ENCODE results near the gene PTPN23.

DNA sequence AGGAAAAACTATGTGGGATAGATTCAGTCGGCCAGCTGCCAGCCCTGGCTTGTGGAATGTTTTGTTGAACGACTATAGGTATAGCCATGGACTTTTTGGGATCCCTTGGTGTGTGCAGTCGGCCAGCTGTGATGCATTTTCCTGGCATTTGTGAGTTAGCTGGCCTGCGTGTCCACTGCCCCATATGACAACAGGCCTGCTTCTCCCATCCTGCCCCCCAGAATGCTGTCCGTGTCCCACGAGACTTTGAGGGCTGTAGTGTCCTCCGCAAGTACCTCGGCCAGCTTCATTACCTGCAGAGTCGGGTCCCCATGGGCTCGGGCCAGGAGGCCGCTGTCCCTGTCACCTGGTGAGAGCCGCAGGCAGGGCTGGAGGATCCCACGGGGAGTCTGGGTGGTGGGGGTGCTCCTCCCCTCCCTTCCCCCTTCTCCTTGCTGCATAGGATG is 23.6 kb downstream of the PTPN23 start:
- no peak for TF ChIP-seq CTCF (IDR thresholded peaks at IDR 0.05)
- TF ChIP-seq EP300 (IDR thresholded peaks at IDR 0.05): no peak
- TF ChIP-seq POLR2A (IDR thresholded peaks at IDR 0.05): no peak
- no peak for TF ChIP-seq POLR2AphosphoS5 (IDR thresholded peaks at IDR 0.05)
